ENCODE data around the gene ASCL1.

The ASCL1 gene

GRCh38 chr12:102963796-102964195 lies 6.3 kb downstream of the ASCL1 start:
- Histone ChIP-seq H3K36me3 (ENCODE audit: insufficient read depth, low read length) (no peaks in the 10 kb centered on the region), H3K27me3 (ENCODE audit: control insufficient read depth in 1 of 2, insufficient read depth in 2 of 2, low read length in 2 of 2) (peaks cover 60 to 80% of the 10 kb centered on the region in 2 donors), H3K9ac (ENCODE audit: low read length) (no peak overlapping the region), H3K4me3 (ENCODE audit: low read depth in 1 of 2, low read length in 2 of 2) (no peak overlapping the region), H3K4me1 (ENCODE audit: insufficient read depth, low read length) (peaks cover 7% of the 10 kb centered on the region), H3K27ac (ENCODE audit: low read depth, low read length) (no peak overlapping the region), H3K9me3 (ENCODE audit: low read length) (peaks cover 7% of the 10 kb centered on the region)

GRCh38 chr12:102964872-102965271 lies 7.4 kb downstream of the ASCL1 start:
- no peak overlapping the region for H3K9ac ChIP-seq (ENCODE audit: low read length)
- peak overlapping the region in 1 of 2 donors; percentile 14 for H3K4me3 ChIP-seq (ENCODE audit: low read depth in 1 of 2, low read length in 2 of 2)
- H3K4me1 ChIP-seq (ENCODE audit: insufficient read depth, low read length), result peaks cover 7% of the 10 kb centered on the region
- H3K36me3 ChIP-seq (ENCODE audit: insufficient read depth, low read length), result no peaks in the 10 kb centered on the region
- H3K9me3 ChIP-seq (ENCODE audit: low read length), result peaks cover 7% of the 10 kb centered on the region
- H3K27ac ChIP-seq (ENCODE audit: low read depth, low read length), result no peak overlapping the region
- H3K27me3 ChIP-seq (ENCODE audit: control insufficient read depth in 1 of 2, insufficient read depth in 2 of 2, low read length in 2 of 2), result peaks cover 55 to 69% of the 10 kb centered on the region in 2 donors

DNA sequence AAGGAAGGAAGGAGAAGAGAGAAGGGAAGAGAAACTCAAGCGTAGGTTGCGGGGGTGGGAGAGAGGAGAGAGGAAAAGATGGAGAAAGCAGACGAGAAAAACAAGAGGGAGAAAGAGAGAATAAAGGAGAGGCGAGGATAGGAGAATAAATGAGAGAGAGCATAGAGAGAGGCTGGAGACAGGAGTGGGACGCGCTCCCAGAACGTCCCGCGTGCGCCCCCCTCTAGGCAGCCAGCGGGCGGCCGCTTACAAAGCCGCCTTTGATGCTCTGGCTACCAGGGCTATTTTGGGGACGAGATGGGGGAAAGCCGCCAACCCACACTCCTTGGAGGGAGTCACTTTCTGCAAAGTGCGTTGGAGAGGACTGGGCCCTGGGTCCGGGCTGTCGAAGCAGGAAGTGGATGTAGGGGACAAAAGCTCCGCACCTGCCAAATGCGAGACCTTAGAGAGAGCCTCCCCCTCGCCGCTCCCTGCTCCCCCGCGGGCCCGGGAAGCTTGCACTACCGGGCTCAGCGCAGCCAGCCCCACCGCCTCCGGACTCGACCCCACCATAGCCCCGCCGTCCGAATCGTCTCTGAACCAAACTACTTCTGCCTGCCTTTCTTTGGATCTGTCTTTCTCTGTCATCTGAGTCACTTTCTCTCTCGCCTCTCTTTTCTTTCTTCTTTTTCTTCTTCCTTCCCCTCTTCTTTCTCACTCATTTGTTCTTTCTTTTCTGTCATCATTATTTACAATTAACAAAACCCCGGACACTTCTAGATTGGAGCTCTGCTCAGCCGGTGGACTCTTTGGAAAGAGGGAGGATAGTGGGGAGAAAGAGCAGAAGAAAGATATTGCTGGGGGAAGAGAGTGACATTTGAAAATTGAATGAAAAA lies 8.0 kb downstream of the ASCL1 start:
- Histone ChIP-seq H3K4me3 (ENCODE audit: low read depth in 1 of 2, low read length in 2 of 2) (peak overlapping the region in 1 of 2 donors; percentile 14), H3K27me3 (ENCODE audit: control insufficient read depth in 1 of 2, insufficient read depth in 2 of 2, low read length in 2 of 2) (peaks cover 55 to 62% of the 10 kb centered on the region in 2 donors)

GRCh38 chr12:102966200-102966863 lies 8.9 kb downstream of the ASCL1 start:
- peaks cover 49 to 54% of the 10 kb centered on the region in 2 donors for H3K27me3 ChIP-seq (ENCODE audit: control insufficient read depth in 1 of 2, insufficient read depth in 2 of 2, low read length in 2 of 2)
- H3K9me3 ChIP-seq (ENCODE audit: low read length), result peaks cover 7% of the 10 kb centered on the region
- H3K4me1 ChIP-seq (ENCODE audit: insufficient read depth, low read length), result peaks cover 7% of the 10 kb centered on the region
- no peak overlapping the region for H3K27ac ChIP-seq (ENCODE audit: low read depth, low read length)
- H3K36me3 ChIP-seq (ENCODE audit: insufficient read depth, low read length), result no peaks in the 10 kb centered on the region
- no peak overlapping the region for H3K9ac ChIP-seq (ENCODE audit: low read length)
- no peak overlapping the region for H3K4me3 ChIP-seq (ENCODE audit: low read depth in 1 of 2, low read length in 2 of 2)

More for the DNA sequence above, 8.0 kb downstream of the ASCL1 start:
- Histone ChIP-seq H3K36me3 (ENCODE audit: insufficient read depth, low read length) (no peaks in the 10 kb centered on the region), H3K27ac (ENCODE audit: low read depth, low read length) (no peak overlapping the region), H3K9ac (ENCODE audit: low read length) (no peak overlapping the region), H3K4me1 (ENCODE audit: insufficient read depth, low read length) (peaks cover 7% of the 10 kb centered on the region), H3K9me3 (ENCODE audit: low read length) (peaks cover 7% of the 10 kb centered on the region)

DNA sequence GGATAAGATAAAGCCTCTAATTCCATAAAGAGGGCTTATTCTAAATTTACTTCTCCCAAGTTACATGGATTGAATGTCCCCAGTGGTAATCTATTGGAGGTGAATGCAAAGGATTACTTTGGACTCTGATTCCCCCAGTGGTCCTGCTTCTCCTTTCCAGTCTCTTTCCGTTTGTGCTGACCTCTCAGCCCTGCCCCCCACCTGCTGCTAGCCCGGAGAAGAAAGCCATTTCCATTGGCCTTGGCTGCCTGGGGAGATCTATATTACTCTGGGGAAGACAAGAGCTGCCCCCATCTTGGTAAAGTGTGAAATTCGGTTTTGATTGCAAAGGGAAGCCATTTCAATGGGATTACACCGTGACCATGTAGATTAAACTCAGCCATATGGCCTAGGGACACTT lies 13.3 kb downstream of the ASCL1 start:
- Histone ChIP-seq H3K27me3 (ENCODE audit: control insufficient read depth in 1 of 2, insufficient read depth in 2 of 2, low read length in 2 of 2) (peaks cover 8 to 10% of the 10 kb centered on the region in 2 donors), H3K27ac (ENCODE audit: low read depth, low read length) (no peak overlapping the region), H3K4me3 (ENCODE audit: low read depth in 1 of 2, low read length in 2 of 2) (no peak overlapping the region), H3K4me1 (ENCODE audit: insufficient read depth, low read length) (no peaks in the 10 kb centered on the region), H3K9ac (ENCODE audit: low read length) (no peak overlapping the region), H3K9me3 (ENCODE audit: low read length) (no peaks in the 10 kb centered on the region), H3K36me3 (ENCODE audit: insufficient read depth, low read length) (no peaks in the 10 kb centered on the region)

- Histone ChIP-seq H3K9ac (ENCODE audit: low read length) (no peak overlapping the region), H3K27me3 (ENCODE audit: control insufficient read depth in 1 of 2, insufficient read depth in 2 of 2, low read length in 2 of 2) (peaks cover 3 to 8% of the 10 kb centered on the region in 2 donors), H3K9me3 (ENCODE audit: low read length) (no peaks in the 10 kb centered on the region), H3K36me3 (ENCODE audit: insufficient read depth, low read length) (no peaks in the 10 kb centered on the region), H3K4me3 (ENCODE audit: low read depth in 1 of 2, low read length in 2 of 2) (no peak overlapping the region), H3K4me1 (ENCODE audit: insufficient read depth, low read length) (no peaks in the 10 kb centered on the region), H3K27ac (ENCODE audit: low read depth, low read length) (no peak overlapping the region)
These were observed 13.8 kb downstream of the ASCL1 start for GRCh38 chr12:102971227-102971626.

- Histone ChIP-seq H3K27me3 (ENCODE audit: control insufficient read depth in 1 of 2, insufficient read depth in 2 of 2, low read length in 2 of 2) (no peaks in the 10 kb centered on the region), H3K9ac (ENCODE audit: low read length) (no peak overlapping the region), H3K9me3 (ENCODE audit: low read length) (no peaks in the 10 kb centered on the region), H3K4me1 (ENCODE audit: insufficient read depth, low read length) (no peaks in the 10 kb centered on the region), H3K27ac (ENCODE audit: low read depth, low read length) (no peak overlapping the region), H3K36me3 (ENCODE audit: insufficient read depth, low read length) (no peaks in the 10 kb centered on the region), H3K4me3 (ENCODE audit: low read depth in 1 of 2, low read length in 2 of 2) (no peak overlapping the region)
These were observed 16.1 kb downstream of the ASCL1 start for GRCh38 chr12:102973583-102973982.

- no peak overlapping the region for H3K27ac ChIP-seq (ENCODE audit: low read depth, low read length)
- no peaks in the 10 kb centered on the region for H3K4me1 ChIP-seq (ENCODE audit: insufficient read depth, low read length)
- H3K9ac ChIP-seq (ENCODE audit: low read length), result no peak overlapping the region
- H3K36me3 ChIP-seq (ENCODE audit: insufficient read depth, low read length), result no peaks in the 10 kb centered on the region
- no peaks in the 10 kb centered on the region for H3K9me3 ChIP-seq (ENCODE audit: low read length)
- no peaks in the 10 kb centered on the region for H3K27me3 ChIP-seq (ENCODE audit: control insufficient read depth in 1 of 2, insufficient read depth in 2 of 2, low read length in 2 of 2)
- H3K4me3 ChIP-seq (ENCODE audit: low read depth in 1 of 2, low read length in 2 of 2), result no peak overlapping the region
These were observed 19.3 kb downstream of the ASCL1 start for GRCh38 chr12:102976609-102977280.

- no peaks in the 10 kb centered on the region for H3K27me3 ChIP-seq (ENCODE audit: control insufficient read depth in 1 of 2, insufficient read depth in 2 of 2, low read length in 2 of 2)
- H3K9me3 ChIP-seq (ENCODE audit: low read length), result no peaks in the 10 kb centered on the region
- H3K9ac ChIP-seq (ENCODE audit: low read length), result no peak overlapping the region
- no peaks in the 10 kb centered on the region for H3K4me1 ChIP-seq (ENCODE audit: insufficient read depth, low read length)
- H3K4me3 ChIP-seq (ENCODE audit: low read depth in 1 of 2, low read length in 2 of 2), result no peak overlapping the region
- no peaks in the 10 kb centered on the region for H3K36me3 ChIP-seq (ENCODE audit: insufficient read depth, low read length)
- H3K27ac ChIP-seq (ENCODE audit: low read depth, low read length), result no peak overlapping the region
These were observed 20.7 kb downstream of the ASCL1 start for GRCh38 chr12:102977945-102978706.

DNA sequence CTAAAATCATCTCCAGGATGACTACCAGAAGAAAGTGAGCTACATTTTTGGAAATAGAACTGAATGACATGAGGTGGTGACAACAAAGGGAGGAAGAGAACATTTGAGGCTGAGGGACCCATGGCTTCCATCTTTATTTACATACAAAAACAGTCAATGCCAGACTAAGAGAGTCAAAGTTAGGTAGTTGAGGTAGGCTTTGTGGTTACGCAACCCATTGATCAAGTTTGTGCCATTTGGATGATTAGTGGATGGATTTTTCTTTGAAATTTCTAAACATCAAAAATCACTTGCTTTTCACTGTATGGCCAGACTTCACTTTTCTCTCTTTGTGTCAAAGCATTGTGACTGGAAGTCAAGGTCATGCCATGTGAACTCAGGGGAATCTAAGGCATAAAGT lies 22.9 kb downstream of the ASCL1 start:
- Histone ChIP-seq H3K4me3 (ENCODE audit: low read depth in 1 of 2, low read length in 2 of 2) (no peak overlapping the region), H3K27me3 (ENCODE audit: control insufficient read depth in 1 of 2, insufficient read depth in 2 of 2, low read length in 2 of 2) (no peaks in the 10 kb centered on the region), H3K9ac (ENCODE audit: low read length) (no peak overlapping the region), H3K36me3 (ENCODE audit: insufficient read depth, low read length) (no peaks in the 10 kb centered on the region), H3K4me1 (ENCODE audit: insufficient read depth, low read length) (no peaks in the 10 kb centered on the region), H3K27ac (ENCODE audit: low read depth, low read length) (no peak overlapping the region), H3K9me3 (ENCODE audit: low read length) (no peaks in the 10 kb centered on the region)

DNA sequence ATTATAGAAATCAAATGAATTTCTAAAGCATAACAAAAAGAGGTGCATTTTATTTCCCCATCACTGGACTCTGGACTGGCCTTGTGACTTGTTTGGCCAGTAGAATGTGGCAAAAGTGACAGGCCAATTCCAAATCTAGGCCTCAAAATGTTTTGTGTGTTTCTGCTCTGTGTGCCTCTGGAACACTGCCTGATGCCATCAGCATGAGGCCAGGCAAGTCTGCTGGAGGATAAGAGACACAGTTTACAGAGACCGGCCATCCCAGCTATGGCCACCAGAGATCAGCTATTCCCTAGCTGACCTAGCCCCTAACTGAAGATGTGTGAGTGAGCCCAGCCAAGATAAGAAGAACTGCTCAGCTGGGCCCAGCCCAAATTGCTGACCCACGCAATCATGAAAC lies 32.9 kb downstream of the ASCL1 start:
- Histone ChIP-seq H3K27me3 (ENCODE audit: control insufficient read depth in 1 of 2, insufficient read depth in 2 of 2, low read length in 2 of 2) (no peaks in the 10 kb centered on the region), H3K9me3 (ENCODE audit: low read length) (no peaks in the 10 kb centered on the region), H3K9ac (ENCODE audit: low read length) (no peak overlapping the region), H3K4me3 (ENCODE audit: low read depth in 1 of 2, low read length in 2 of 2) (no peak overlapping the region), H3K4me1 (ENCODE audit: insufficient read depth, low read length) (no peaks in the 10 kb centered on the region), H3K36me3 (ENCODE audit: insufficient read depth, low read length) (no peaks in the 10 kb centered on the region), H3K27ac (ENCODE audit: low read depth, low read length) (no peak overlapping the region)

Measured in muscle layer of colon (tissue), 2 donors.